CD4-positive, alpha-beta T cell treated with Interleukin-12 subunit alpha and Interleukin-12 subunit beta, for 1 hour (primary cell): ENCODE results near the gene HTR2A.
"Not testable (repeated sequence)": the region's sequence is repeated elsewhere in the genome, so short reads cannot be mapped to it uniquely, and the experiment has no call there.

Experiments
- DNase-seq: peaks from one replicate; pipeline ENCODE4 v3.0.0-alpha.2; 2020

HTR2A gene

GRCh38 chr13:46866150-46866549 is 30.7 kb downstream of the HTR2A start:
- no peak for DNase-seq

GRCh38 chr13:46864941-46865340 is 31.9 kb downstream of the HTR2A start:
- no peak for DNase-seq

GRCh38 chr13:46861959-46862358 is 34.9 kb downstream of the HTR2A start:
- DNase-seq: no peak

DNA sequence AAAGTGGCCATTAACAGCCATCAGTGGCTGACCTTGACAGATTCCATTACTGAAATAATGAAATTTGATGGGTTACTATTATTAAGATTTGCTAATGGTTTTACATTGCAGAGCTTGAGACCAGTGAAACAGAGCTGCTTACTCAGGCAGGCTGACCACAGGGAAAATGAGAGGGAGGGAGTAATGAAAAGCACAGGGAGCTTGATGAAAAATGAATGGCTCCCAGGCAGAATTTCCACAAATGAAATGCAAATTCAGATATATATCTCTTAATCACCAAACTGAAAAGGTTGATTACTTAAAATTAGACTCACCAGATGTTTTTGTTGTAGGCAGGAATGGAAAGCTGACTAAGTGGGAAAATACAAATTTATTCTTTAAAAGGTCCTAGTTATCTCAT is 36.1 kb downstream of the HTR2A start:
- DNase-seq: no peak

GRCh38 chr13:46858776-46859175 is 38.1 kb downstream of the HTR2A start:
- DNase-seq: no peak

DNA sequence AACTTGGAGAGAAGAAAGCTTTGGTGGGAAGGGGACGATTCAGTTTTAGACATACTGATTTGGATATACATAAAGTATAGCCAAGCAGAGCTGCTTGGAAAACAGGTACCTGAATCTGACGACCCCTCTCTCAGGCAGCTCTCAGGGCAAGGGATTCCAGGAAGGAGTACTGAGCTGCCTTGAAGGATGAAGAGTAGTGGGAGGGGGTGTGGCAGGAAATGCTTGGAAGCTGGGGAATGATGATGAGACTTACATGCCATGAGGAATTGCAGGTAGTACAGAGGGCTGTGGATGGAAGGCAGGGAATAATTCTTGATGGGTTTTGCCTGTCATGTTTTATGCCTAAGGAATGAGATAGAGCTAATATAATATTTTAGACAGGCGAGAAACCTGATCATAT is 38.7 kb downstream of the HTR2A start:
- no peak for DNase-seq

DNA sequence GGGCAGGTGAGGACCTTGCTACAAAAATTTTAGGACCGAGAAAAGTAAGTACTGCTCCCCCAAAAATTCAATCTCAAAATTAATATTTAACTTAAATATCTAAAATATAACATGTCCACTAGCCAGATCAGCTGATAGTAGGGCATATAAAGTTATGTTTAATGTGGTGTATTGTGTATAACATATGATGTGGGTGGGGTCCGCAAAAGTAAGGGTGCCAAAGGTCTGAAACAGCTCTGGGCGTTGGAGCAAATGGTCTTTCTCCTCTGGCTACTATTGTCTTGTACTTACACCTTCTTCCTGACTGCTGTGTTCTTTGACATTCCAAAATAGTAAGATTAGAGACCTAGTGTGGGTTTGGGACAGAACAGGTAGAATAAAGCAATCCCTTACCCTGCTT is 41.2 kb downstream of the HTR2A start:
- DNase-seq: no peak

DNA sequence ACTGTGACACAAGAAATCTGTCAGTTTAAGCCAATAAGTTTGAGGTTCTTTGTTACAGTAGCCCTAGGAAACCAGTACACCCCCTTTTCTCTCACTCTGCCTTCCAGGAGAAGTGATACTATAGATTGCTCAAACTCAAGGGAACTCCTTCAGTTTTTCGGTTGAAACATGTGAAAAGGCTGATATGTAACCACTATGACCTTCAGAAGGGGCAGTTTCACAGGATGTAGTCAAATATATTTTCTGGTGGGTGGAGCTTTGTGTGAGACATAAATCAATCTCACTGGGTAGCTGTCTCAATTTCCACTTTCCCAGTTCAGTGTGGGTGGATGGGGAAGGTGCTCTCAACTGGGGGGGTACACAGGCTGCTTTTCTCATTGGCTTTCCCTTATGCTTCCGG is 41.7 kb downstream of the HTR2A start:
- no peak for DNase-seq

- DNase-seq: no peak
Observed at GRCh38 chr13:46852168-46852567, 44.7 kb downstream of the HTR2A start.

DNA sequence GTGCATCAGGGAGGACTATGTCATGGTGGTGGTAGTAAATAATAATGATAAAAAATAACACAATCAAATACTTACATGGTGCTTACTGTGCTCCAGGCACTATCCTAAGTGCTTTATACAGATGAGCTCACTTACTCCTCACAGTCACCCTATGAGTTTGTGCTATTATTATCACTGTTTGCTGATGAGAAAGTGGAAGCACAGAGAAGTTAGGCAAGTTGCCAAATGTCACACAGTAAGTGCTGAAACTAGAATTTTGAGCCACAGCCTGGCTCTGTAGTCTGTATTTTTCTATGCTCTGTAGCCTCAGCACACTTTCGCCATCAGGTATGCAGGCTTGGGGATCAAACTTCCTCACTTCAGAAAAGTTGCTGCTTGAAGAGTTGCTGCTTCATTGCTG is 46.6 kb downstream of the HTR2A start:
- no peak for DNase-seq

DNA sequence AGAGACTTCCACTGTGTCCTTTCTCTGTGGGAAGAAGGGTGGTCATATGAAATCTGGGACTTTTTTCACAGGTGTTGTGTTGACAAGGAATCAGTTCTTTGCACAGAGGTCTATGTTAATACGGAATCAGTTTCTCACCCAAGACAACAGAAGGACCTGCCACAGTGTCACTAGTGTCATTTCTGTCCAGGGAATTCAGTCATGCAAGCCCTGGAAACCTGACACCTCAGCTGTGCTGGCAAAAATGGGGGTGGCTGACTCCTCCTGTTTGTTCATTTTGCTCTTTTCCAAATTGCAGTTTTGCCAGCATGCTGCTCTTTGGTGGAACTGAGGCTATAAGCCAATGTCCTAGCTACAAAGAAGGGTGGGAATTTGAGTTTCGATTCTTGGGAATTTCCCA is 50.1 kb downstream of the HTR2A start:
- DNase-seq: no peak

DNA sequence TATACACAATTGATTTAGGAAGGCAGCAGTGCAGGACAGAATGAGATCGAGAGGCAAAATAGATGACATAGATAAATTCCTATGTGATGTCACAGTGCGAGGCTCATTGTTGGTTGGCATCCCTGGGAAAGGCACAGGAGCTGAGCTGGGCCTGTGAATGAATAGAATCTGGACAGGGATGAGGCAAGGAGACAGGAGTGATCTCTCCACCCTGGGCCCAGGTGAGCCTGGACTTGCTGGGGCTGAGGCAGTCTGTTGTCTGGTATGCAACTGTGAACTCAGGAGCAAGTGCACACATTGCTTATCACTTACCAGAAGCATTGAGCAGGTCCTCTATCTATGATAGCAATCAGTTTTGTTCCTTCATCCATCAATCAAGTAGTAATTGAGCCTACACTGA is 51.7 kb downstream of the HTR2A start:
- no peak for DNase-seq

- no peak for DNase-seq
Observed at GRCh38 chr13:46844431-46844830, 52.4 kb downstream of the HTR2A start.

DNA sequence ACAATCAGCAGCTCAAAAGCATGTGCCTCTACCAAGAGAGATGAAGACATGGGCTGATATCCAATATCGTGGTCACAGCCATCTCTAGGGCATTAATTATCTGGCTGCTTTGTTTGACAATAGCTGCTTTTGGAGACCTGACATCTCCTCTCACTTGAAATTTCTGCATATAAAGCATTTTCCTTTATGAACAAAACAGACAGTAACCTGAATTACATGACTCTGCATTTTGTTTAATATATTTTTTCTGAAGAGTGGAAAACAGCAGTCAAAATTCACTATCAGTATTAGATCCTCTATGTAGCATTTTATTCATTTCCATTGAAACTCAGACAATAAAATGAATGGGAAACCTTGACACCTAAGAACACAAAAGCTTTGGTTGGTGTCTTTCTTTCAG is 57.5 kb downstream of the HTR2A start:
- DNase-seq: no peak

GRCh38 chr13:46834657-46835056 is 62.2 kb downstream of the HTR2A start:
- DNase-seq: no peak

DNA sequence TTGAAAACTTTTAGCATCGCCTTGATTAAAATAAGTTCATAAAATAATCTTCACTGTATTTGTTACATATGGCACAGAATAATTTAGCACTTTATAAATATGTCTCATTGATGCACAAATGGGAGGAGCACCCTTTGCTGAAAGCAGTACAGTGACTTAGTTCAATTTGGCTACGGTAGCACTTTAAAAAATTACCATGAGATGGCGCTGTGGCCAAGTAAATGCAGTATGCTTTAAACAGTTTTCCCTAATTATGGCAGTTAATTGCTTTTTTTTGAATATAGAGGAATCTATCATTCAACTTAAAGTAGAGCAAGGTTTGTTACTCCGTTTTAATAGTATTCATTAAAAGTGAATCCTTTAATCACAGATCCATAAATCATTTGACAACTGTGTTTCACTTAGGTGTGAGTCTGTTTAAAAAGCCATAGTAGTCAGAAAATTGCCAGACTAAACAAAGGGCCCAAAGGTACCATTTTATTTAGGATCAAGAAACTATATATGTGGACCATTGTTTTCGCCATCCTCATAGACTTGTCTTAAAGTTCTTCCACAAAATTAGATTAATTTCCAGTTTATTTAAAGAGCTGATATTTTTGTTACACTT is 65.2 kb downstream of the HTR2A start:
- DNase-seq: peak; percentile 37

DNA sequence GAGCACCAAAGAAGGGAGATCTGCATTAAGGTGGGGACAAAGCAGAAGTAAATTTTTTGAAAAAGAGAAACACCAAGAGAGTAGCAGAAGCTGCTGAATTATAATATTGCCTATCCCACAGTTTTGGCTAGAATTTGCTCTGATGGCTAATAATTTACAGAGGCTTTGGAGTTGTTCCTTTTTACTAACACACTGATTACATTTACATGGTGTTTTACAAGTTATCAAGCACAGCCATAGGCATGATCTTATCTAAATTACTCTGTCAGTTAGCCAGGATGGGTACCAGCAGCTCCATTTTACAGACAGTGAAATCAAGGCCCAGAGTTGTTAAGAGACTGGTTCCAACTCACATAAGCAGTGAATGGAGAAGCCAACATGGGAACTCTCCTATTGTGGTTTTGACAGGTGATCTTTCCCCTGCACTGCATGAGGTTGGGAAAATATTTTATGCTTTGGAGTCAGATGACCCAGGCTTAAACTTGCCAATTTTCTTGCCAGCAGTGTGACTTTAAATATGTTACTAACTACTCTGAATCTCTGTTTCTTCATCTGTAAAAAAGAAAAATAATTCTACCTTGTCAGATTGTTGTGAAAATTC is 66.3 kb downstream of the HTR2A start:
- DNase-seq: no peak

DNA sequence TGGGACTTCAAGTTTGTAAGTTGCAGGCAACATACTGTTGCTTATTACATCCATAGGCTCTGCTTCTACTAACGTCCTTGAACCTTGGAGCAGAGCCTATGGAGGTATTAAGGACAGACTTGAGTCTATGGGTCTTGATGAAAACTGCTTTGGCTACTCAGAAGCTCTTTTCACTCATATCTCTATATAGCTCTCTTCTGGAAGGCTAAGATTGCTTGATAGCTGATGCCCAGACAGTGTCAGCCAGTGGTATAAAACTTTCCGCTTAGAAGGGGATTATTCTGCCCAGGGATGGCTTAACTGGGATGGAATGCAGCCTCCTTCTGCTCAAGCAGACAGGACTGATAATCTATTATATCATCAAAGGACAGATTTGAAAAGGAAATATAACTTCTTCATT is 74.3 kb downstream of the HTR2A start:
- DNase-seq: no peak

DNA sequence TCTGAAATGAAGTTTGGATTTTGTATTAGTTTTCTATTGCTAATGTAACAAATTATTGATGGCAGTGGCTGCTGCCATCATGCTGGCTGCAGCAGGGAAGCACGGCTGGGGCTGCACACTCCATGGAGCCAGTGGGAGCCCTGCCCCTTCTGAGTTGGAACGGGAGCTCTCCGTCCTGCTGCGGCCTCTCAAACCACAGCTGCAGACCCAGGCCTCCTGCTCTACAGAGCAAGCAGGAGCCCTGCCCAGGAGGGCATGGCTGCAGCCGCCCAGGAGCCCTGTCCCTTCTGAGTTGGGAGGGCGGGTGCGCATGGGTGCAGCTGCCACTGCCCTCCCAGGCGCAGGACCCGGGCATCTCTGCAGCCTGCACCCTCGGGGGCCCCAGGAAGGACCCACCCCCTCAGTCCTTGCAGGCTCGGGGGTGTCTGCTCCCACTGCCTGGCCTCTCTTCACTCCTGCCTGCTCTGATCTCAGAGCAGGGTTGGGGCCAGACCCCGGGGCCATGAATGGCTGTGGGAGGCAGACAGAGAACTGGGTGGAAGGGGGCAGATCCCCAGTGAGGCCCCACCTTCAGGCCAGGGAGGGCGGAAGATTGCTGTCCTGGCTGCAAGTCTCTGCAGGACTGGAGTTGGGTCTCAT is 78.9 kb downstream of the HTR2A start:
- DNase-seq: no peak

GRCh38 chr13:46817095-46817494 is 79.8 kb downstream of the HTR2A start:
- DNase-seq: no peak

DNA sequence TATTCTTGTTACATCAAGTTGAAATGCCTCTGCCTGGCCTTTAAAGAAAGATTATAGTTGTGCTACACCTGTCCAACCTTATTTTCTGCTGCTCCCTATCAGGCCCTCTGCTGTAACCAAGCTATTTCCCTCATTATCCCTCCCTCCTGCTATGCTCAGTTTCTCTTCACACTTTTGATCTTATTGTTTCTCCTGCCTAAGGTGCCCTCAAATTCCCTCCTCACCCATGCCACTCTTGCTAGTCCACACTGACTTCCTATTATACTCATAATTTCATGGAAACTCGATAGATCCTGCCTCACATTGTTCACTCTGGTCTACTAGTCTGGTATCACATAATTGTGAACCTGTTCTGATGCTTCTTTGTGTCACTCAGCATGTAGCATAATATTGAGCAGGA is 80.5 kb downstream of the HTR2A start:
- no peak for DNase-seq

GRCh38 chr13:46812301-46812797 is 84.5 kb downstream of the HTR2A start:
- no peak for DNase-seq

DNA sequence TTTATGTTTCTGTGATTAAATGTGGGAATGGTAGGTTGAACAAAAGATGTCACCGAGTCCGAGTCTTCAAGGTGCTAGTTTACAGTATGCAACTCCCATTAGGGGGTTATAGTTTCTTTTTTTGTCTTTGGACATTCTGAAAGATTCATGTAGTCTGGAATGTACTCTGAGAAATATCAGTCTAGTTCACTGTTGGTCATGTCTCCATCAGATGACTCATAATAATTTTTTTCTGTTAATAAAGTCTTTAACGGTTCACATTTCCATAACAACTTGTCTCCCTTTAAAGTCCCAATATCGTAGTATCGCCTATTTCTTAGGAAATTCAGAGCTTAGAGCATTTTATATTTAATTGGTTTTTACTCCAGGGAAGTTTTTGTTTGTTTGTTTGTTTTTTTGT is 86.4 kb downstream of the HTR2A start:
- DNase-seq: no peak

DNA sequence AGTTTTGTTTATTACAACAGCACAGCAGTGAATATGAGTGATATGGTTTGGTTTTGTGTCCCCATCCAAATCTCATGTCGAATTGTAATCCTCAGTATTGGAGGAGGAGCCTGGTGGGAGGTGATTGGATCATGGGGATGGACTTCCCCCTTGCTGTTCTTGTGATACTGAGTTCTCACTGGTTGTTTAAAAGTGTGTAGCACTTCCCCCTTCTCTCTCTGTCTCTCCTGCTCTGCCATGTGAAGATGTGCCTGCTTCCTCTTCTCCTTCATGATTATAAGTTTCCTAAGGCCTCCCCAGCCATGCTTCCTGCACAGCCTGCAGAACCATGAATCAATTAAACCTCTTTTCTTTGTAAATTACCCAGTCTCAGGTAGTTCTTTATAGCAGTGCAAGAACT is 91.9 kb downstream of the HTR2A start:
- not testable (repeated sequence) for DNase-seq

DNA sequence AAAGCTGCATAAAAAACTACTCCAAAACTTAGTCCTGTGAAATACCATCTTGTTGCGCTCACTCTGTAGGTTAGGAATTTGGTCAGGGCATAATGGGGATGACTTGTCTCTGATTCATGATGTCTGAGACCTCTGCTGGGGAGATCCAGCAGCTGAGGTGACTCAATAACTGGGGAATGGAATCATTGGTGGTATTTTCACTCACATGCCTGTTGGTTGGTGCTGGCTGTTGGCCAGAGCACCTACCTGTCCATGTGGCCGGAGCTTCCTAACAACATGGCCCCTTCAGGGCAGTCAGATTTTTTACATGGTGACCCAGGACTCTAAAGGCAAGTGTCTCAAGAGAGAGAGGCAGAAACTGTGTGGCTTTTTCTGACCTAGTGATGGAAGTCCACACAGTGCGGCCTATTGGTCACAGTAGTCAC is 92.5 kb downstream of the HTR2A start:
- no peak for DNase-seq
